ENCODE results near the gene CD46. TPM values are rescaled to one million over a fixed set of nuclear protein-coding genes. Genes with fewer than 3 reads are reported as not detected.

Gene CD46
- total RNA-seq, 1 donor from 2014 or later: 116 TPM

- no peak for DNase-seq (ENCODE audit: low spot score)
- Mint-ChIP-seq H3K4me3 (ENCODE audit: low read depth) (no peak overlapping the region), H3K9me3 (no peaks in the 10 kb centered on the region), H3K27me3 (ENCODE audit: low read depth) (no peaks in the 10 kb centered on the region), H3K4me1 (ENCODE audit: low read depth) (peaks cover 25% of the 10 kb centered on the region), H3K27ac (no peak overlapping the region), H3K36me3 (ENCODE audit: low read depth) (peaks cover 66% of the 10 kb centered on the region)
- intact Hi-C loops (cut with micrococcal nuclease): no loop called here
Measured at GRCh38 chr1:207806531-207807325, 54.9 kb downstream of the CD46 start.

GRCh38 chr1:207807326-207807689, 55.5 kb downstream of the CD46 start:
- Mint-ChIP-seq H3K4me3 (ENCODE audit: low read depth) (no peak overlapping the region), H3K36me3 (ENCODE audit: low read depth) (peaks cover 64% of the 10 kb centered on the region), H3K27me3 (ENCODE audit: low read depth) (no peaks in the 10 kb centered on the region), H3K9me3 (no peaks in the 10 kb centered on the region), H3K4me1 (ENCODE audit: low read depth) (peaks cover 29% of the 10 kb centered on the region), H3K27ac (no peak overlapping the region)
- intact Hi-C loops (cut with micrococcal nuclease): no loop called here
- no peak for DNase-seq (ENCODE audit: low spot score)

- peaks cover 29% of the 10 kb centered on the region for H3K4me1 Mint-ChIP-seq (ENCODE audit: low read depth)
- no peak for DNase-seq (ENCODE audit: low spot score)
- H3K4me3 Mint-ChIP-seq (ENCODE audit: low read depth): no peak overlapping the region
- H3K27ac Mint-ChIP-seq: no peak overlapping the region
- intact Hi-C loops (cut with micrococcal nuclease): no loop called here
- no peaks in the 10 kb centered on the region for H3K27me3 Mint-ChIP-seq (ENCODE audit: low read depth)
- peaks cover 64% of the 10 kb centered on the region for H3K36me3 Mint-ChIP-seq (ENCODE audit: low read depth)
- no peaks in the 10 kb centered on the region for H3K9me3 Mint-ChIP-seq
Measured at GRCh38 chr1:207807690-207808321, 56.0 kb downstream of the CD46 start.

- no peak overlapping the region for H3K27ac Mint-ChIP-seq
- H3K27me3 Mint-ChIP-seq (ENCODE audit: low read depth): no peaks in the 10 kb centered on the region
- DNase-seq (ENCODE audit: low spot score): no peak
- intact Hi-C loops (cut with micrococcal nuclease): no loop called here
- no peak overlapping the region for H3K4me3 Mint-ChIP-seq (ENCODE audit: low read depth)
- peaks cover 29% of the 10 kb centered on the region for H3K4me1 Mint-ChIP-seq (ENCODE audit: low read depth)
- peaks cover 64% of the 10 kb centered on the region for H3K36me3 Mint-ChIP-seq (ENCODE audit: low read depth)
- no peaks in the 10 kb centered on the region for H3K9me3 Mint-ChIP-seq
Measured at GRCh38 chr1:207808322-207808705, 56.5 kb downstream of the CD46 start.

GRCh38 chr1:207808911-207809555, 57.2 kb downstream of the CD46 start:
- peaks cover 29% of the 10 kb centered on the region for H3K4me1 Mint-ChIP-seq (ENCODE audit: low read depth)
- no peak overlapping the region for H3K27ac Mint-ChIP-seq
- H3K4me3 Mint-ChIP-seq (ENCODE audit: low read depth): no peak overlapping the region
- intact Hi-C loops (cut with micrococcal nuclease): no loop called here
- peaks cover 69% of the 10 kb centered on the region for H3K36me3 Mint-ChIP-seq (ENCODE audit: low read depth)
- no peak for DNase-seq (ENCODE audit: low spot score)
- H3K27me3 Mint-ChIP-seq (ENCODE audit: low read depth): no peaks in the 10 kb centered on the region
- no peaks in the 10 kb centered on the region for H3K9me3 Mint-ChIP-seq

GRCh38 chr1:207810173-207810572, 58.3 kb downstream of the CD46 start:
- Mint-ChIP-seq H3K4me1 (ENCODE audit: low read depth) (peaks cover 33% of the 10 kb centered on the region), H3K9me3 (no peaks in the 10 kb centered on the region), H3K36me3 (ENCODE audit: low read depth) (peaks cover 72% of the 10 kb centered on the region), H3K27ac (peak overlapping the region; percentile 8), H3K4me3 (ENCODE audit: low read depth) (no peak overlapping the region), H3K27me3 (ENCODE audit: low read depth) (no peaks in the 10 kb centered on the region)
- intact Hi-C loops (cut with micrococcal nuclease): no loop called here
- no peak for DNase-seq (ENCODE audit: low spot score)

GRCh38 chr1:207810606-207811295, 58.9 kb downstream of the CD46 start:
- no peaks in the 10 kb centered on the region for H3K9me3 Mint-ChIP-seq
- intact Hi-C loops (cut with micrococcal nuclease): no loop called here
- peaks cover 39% of the 10 kb centered on the region for H3K4me1 Mint-ChIP-seq (ENCODE audit: low read depth)
- H3K4me3 Mint-ChIP-seq (ENCODE audit: low read depth): no peak overlapping the region
- no peaks in the 10 kb centered on the region for H3K27me3 Mint-ChIP-seq (ENCODE audit: low read depth)
- H3K27ac Mint-ChIP-seq: peak overlapping the region; percentile 8
- DNase-seq (ENCODE audit: low spot score): no peak
- peaks cover 73% of the 10 kb centered on the region for H3K36me3 Mint-ChIP-seq (ENCODE audit: low read depth)

GRCh38 chr1:207811319-207811718, 59.5 kb downstream of the CD46 start:
- Mint-ChIP-seq H3K27me3 (ENCODE audit: low read depth) (no peaks in the 10 kb centered on the region), H3K4me1 (ENCODE audit: low read depth) (peaks cover 45% of the 10 kb centered on the region), H3K4me3 (ENCODE audit: low read depth) (no peak overlapping the region), H3K9me3 (no peaks in the 10 kb centered on the region), H3K27ac (no peak overlapping the region), H3K36me3 (ENCODE audit: low read depth) (peaks cover 73% of the 10 kb centered on the region)
- DNase-seq (ENCODE audit: low spot score): no peak
- intact Hi-C loops (cut with micrococcal nuclease): no loop called here

- no peak overlapping the region for H3K4me3 Mint-ChIP-seq (ENCODE audit: low read depth)
- H3K36me3 Mint-ChIP-seq (ENCODE audit: low read depth): peaks cover 74% of the 10 kb centered on the region
- DNase-seq (ENCODE audit: low spot score): no peak
- H3K9me3 Mint-ChIP-seq: no peaks in the 10 kb centered on the region
- H3K27me3 Mint-ChIP-seq (ENCODE audit: low read depth): no peaks in the 10 kb centered on the region
- intact Hi-C loops (cut with micrococcal nuclease): no loop called here
- peaks cover 42% of the 10 kb centered on the region for H3K4me1 Mint-ChIP-seq (ENCODE audit: low read depth)
- H3K27ac Mint-ChIP-seq: no peak overlapping the region
Measured at GRCh38 chr1:207811920-207812720, 60.3 kb downstream of the CD46 start.

- no peak for DNase-seq (ENCODE audit: low spot score)
- no peaks in the 10 kb centered on the region for H3K9me3 Mint-ChIP-seq
Measured at GRCh38 chr1:207812778-207813511, 61.1 kb downstream of the CD46 start.

GRCh38 chr1:207813512-207813881, 61.6 kb downstream of the CD46 start:
- no peak overlapping the region for H3K4me3 Mint-ChIP-seq (ENCODE audit: low read depth)
- peaks cover 35% of the 10 kb centered on the region for H3K4me1 Mint-ChIP-seq (ENCODE audit: low read depth)
- H3K9me3 Mint-ChIP-seq: no peaks in the 10 kb centered on the region
- intact Hi-C loops (cut with micrococcal nuclease): no loop called here
- H3K36me3 Mint-ChIP-seq (ENCODE audit: low read depth): peaks cover 62% of the 10 kb centered on the region
- H3K27ac Mint-ChIP-seq: peak overlapping the region; percentile 21
- H3K27me3 Mint-ChIP-seq (ENCODE audit: low read depth): no peaks in the 10 kb centered on the region
- no peak for DNase-seq (ENCODE audit: low spot score)

More at GRCh38 chr1:207812778-207813511, 61.1 kb downstream of the CD46 start:
- Mint-ChIP-seq H3K36me3 (ENCODE audit: low read depth) (peaks cover 67% of the 10 kb centered on the region), H3K27me3 (ENCODE audit: low read depth) (no peaks in the 10 kb centered on the region), H3K4me3 (ENCODE audit: low read depth) (no peak overlapping the region), H3K27ac (no peak overlapping the region), H3K4me1 (ENCODE audit: low read depth) (peaks cover 39% of the 10 kb centered on the region)
- intact Hi-C loops (cut with micrococcal nuclease): no loop called here

GRCh38 chr1:207813946-207814345, 62.1 kb downstream of the CD46 start:
- H3K4me3 Mint-ChIP-seq (ENCODE audit: low read depth): no peak overlapping the region
- DNase-seq (ENCODE audit: low spot score): no peak
- H3K27ac Mint-ChIP-seq: peak overlapping the region; percentile 21
- H3K9me3 Mint-ChIP-seq: no peaks in the 10 kb centered on the region
- no peaks in the 10 kb centered on the region for H3K27me3 Mint-ChIP-seq (ENCODE audit: low read depth)
- peaks cover 57% of the 10 kb centered on the region for H3K36me3 Mint-ChIP-seq (ENCODE audit: low read depth)
- H3K4me1 Mint-ChIP-seq (ENCODE audit: low read depth): peaks cover 34% of the 10 kb centered on the region
- intact Hi-C loops (cut with micrococcal nuclease): loop anchor here (2.0 kb wide), 1 partner anchor 15 kb away; no protein-coding TSS in a partner anchor
